ENCODE results near the gene IQCE. TPM values are rescaled to one million over a fixed set of nuclear protein-coding genes. Genes with fewer than 3 reads are reported as not detected.

The IQCE gene
- total RNA-seq, 1 donor from 2014 or later = 22.2 TPM

DNA sequence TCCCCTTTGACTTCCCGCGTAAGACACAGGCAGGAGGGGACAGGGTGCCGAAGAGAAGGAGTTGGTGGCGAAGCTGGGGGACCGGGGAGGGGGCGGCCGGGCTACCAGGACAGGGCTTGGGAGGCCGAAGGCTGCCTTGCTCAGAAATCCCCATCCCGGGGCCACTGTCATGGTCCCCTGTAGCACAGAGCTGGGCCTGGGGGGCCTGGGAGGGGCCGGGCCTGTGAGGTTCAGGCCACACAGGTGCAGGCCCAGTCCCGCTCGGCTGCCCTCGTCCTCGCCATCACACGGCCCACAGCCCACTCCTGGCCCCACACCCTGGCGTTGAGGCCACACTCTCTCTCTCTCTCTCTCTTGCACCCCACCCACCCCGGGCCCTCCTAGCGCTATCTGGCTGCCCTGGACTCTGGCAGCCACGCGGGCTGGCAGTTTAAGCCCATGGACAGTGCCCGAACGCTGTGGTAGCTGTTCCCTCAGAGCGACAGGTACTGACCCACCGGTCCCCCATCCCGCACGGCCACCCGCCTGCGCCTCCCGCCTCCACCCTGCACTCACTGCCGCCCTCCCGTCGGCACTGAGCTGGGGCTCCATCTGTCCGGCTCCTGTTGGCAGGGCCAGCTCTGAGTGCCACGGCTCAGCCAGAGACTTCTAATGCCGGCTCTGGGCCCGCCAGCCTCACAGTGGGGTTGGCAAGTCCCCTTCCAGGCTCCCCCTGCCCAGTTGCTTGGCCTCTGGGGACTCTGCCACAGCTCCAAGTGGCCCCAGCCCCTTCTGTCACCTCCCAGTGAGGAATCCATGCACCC is 101.0 kb downstream of the IQCE start:
- no peaks in the 10 kb centered on the region for H3K27me3 ChIP-seq
- intact Hi-C loops (cut with DNase I) = no loop called here
- H3K36me3 ChIP-seq = peaks cover 9% of the 10 kb centered on the region
- no peak overlapping the region for H3K4me3 ChIP-seq
- H3K27ac ChIP-seq = no peak overlapping the region
- TF ChIP-seq, protein P1, sequence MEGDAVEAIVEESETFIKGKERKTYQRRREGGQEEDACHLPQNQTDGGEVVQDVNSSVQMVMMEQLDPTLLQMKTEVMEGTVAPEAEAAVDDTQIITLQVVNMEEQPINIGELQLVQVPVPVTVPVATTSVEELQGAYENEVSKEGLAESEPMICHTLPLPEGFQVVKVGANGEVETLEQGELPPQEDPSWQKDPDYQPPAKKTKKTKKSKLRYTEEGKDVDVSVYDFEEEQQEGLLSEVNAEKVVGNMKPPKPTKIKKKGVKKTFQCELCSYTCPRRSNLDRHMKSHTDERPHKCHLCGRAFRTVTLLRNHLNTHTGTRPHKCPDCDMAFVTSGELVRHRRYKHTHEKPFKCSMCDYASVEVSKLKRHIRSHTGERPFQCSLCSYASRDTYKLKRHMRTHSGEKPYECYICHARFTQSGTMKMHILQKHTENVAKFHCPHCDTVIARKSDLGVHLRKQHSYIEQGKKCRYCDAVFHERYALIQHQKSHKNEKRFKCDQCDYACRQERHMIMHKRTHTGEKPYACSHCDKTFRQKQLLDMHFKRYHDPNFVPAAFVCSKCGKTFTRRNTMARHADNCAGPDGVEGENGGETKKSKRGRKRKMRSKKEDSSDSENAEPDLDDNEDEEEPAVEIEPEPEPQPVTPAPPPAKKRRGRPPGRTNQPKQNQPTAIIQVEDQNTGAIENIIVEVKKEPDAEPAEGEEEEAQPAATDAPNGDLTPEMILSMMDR (IDR thresholded peaks at IDR 0.05) = no peak
- ATAC-seq = no peak
- peaks cover 8% of the 10 kb centered on the region for H3K4me1 ChIP-seq
- no peaks in the 10 kb centered on the region for H3K9me3 ChIP-seq
- no peak for DNase-seq

DNA sequence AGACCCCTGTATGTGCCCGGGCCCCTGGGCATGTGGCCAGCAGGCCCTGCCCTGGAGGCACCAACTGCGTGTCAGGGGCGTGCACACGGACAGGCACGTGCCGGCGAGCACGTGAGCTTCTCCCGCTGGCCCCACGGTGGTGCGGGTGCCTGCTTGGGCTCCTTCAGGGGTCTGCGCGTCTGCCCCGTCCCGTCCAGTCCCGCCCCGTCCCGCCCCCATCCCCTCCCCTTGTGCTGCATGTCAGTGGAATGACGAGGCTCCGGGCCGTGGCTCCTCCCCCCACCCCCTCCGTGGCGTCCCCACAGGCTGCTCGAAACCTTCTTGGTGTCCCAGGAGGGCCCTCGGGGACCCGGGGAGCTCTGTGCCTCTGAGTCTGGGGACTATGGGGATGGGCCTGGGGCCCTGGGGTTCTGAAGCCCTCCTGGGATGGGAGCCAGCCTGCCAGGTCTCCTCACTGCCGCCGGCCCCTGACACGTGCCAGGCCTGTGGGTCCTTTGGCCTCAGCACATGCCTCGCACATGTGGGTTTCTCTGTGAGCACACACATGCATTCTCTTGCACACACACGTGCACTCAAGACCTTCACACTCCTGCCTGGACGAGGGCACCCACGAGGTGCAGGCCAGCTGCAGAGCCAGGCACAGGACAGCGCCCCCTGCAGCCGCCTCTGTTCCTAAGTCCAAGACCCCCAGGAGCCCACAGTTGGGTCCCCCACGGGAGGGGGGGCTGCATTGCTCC is 101.7 kb downstream of the IQCE start:
- intact Hi-C loops (cut with DNase I) = no loop called here
- Histone ChIP-seq H3K9me3 (no peaks in the 10 kb centered on the region), H3K27ac (no peak overlapping the region), H3K4me1 (peaks cover 8% of the 10 kb centered on the region), H3K27me3 (no peaks in the 10 kb centered on the region), H3K36me3 (peaks cover 9% of the 10 kb centered on the region), H3K4me3 (no peak overlapping the region)
- ATAC-seq (no peak), DNase-seq (no peak)
- TF ChIP-seq, protein P1 (IDR thresholded peaks at IDR 0.05) = peak; percentile 25

DNA sequence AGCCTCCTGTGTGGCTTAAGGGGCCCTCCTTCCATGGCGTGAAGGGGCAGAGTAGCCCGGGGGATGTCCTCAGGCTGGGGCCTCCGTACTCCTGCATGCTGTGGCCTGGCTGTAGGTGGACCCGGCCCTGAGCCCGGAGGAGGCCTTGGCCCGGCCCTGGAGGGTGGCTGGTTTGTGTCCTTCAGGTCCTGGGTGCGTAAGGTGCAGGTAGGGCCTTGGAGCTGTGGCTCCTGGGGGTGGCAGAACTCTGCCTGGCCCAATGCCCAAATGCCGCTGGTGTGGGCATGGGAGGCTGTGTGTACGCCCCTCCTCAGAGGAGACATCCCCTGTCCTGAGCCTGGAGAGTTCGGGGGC is 102.3 kb downstream of the IQCE start:
- no peaks in the 10 kb centered on the region for H3K27me3 ChIP-seq
- no peaks in the 10 kb centered on the region for H3K9me3 ChIP-seq
- peaks cover 8% of the 10 kb centered on the region for H3K4me1 ChIP-seq
- peaks cover 9% of the 10 kb centered on the region for H3K36me3 ChIP-seq
- intact Hi-C loops (cut with DNase I) = no loop called here
- ATAC-seq (no peak), DNase-seq (no peak)
- no peak overlapping the region for H3K4me3 ChIP-seq
- TF ChIP-seq, protein P1 (IDR thresholded peaks at IDR 0.05) = no peak
- no peak overlapping the region for H3K27ac ChIP-seq

DNA sequence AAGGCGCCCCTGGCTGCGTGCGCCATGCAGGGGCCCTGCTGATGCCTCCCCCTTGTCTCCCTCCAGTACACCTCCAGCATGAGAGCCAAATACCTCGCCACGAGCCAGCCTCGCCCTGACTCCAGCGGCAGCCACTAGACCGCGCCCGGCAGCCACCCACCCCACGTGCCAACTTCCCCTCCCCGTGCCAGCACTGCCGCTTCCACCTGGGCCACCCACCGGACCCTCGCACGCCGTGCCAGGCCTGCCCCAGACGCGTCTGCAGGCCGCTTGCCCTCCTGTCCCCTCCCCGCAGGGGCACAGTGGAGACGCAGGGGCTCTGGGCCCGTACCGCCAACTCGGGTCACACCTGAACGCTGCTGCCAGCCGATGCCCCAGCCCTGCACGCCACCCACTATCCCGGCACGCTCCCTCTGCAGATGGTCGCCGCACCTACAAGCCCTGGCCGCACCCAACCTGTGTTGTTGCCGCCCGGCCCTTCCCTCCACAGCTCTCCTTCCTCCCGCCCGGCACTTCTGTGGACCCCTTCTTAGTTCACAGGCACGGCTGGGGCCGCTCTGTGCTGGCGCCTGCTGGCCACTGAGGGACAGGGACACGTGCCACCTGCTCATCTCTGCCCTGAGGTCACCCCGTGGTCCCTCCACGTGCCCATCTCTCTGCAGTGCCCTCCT is 103.0 kb downstream of the IQCE start:
- TF ChIP-seq, protein P1 (IDR thresholded peaks at IDR 0.05) = no peak
- no peak overlapping the region for H3K4me3 ChIP-seq
- no peaks in the 10 kb centered on the region for H3K27me3 ChIP-seq
- intact Hi-C loops (cut with DNase I) = no loop called here
- no peaks in the 10 kb centered on the region for H3K9me3 ChIP-seq
- H3K36me3 ChIP-seq = peaks cover 4% of the 10 kb centered on the region
- no peak overlapping the region for H3K27ac ChIP-seq
- no peak for DNase-seq
- H3K4me1 ChIP-seq = peaks cover 8% of the 10 kb centered on the region
- no peak for ATAC-seq

DNA sequence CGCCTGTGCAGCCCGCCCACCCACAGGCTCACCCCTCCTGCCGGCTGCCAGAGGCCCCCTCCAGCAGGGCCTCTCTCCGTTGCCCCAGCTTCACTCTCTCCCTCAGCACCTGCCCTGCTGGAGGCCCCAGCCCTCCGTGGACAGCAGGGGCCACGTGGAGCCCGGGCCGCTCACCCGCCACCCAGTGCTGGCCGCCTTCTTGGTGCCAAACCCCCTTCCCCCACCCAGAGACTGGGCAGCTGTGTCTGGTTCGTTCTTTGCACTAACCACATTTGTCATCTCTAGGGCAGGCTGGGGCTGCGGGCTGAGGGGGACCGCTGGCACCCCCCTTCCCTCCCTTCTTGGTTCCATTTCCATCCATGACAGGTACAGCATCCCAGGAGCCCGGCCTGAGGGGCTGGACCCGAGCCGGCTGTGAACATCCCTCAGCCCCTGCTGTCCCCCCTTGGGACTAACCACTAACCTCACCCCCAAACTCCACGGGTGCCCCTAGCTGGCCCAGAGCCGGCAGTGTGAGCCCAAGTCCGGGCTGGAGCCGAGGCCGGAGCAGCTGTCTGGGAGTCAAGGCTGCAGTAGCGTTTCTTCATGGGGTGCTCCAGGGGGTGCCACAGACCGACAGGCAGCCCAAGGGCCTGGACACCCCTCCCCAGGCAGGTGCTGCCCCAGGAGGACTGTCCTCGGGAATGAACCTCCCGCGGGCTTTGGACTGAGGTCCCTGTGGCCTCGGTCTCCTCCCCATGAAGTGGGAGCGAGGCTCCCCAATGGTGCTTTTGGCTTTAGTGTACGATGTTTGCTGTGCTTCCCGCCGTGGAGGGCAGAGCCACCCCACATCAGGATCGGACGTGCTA is 103.7 kb downstream of the IQCE start:
- no peak overlapping the region for H3K27ac ChIP-seq
- H3K36me3 ChIP-seq = peaks cover 3% of the 10 kb centered on the region
- DNase-seq (no peak), ATAC-seq (no peak)
- H3K4me1 ChIP-seq = peaks cover 8% of the 10 kb centered on the region
- no peaks in the 10 kb centered on the region for H3K27me3 ChIP-seq
- intact Hi-C loops (cut with DNase I) = no loop called here
- TF ChIP-seq, protein P1 (IDR thresholded peaks at IDR 0.05) = no peak
- H3K9me3 ChIP-seq = no peaks in the 10 kb centered on the region
- H3K4me3 ChIP-seq = no peak overlapping the region
